ENCODE results near the gene NEK1. TPM values are rescaled to one million over a fixed set of nuclear protein-coding genes. Genes with fewer than 3 reads are reported as not detected.

Gene NEK1
- total RNA-seq, 1 donor from 2014 or later: 14.7 TPM

DNA sequence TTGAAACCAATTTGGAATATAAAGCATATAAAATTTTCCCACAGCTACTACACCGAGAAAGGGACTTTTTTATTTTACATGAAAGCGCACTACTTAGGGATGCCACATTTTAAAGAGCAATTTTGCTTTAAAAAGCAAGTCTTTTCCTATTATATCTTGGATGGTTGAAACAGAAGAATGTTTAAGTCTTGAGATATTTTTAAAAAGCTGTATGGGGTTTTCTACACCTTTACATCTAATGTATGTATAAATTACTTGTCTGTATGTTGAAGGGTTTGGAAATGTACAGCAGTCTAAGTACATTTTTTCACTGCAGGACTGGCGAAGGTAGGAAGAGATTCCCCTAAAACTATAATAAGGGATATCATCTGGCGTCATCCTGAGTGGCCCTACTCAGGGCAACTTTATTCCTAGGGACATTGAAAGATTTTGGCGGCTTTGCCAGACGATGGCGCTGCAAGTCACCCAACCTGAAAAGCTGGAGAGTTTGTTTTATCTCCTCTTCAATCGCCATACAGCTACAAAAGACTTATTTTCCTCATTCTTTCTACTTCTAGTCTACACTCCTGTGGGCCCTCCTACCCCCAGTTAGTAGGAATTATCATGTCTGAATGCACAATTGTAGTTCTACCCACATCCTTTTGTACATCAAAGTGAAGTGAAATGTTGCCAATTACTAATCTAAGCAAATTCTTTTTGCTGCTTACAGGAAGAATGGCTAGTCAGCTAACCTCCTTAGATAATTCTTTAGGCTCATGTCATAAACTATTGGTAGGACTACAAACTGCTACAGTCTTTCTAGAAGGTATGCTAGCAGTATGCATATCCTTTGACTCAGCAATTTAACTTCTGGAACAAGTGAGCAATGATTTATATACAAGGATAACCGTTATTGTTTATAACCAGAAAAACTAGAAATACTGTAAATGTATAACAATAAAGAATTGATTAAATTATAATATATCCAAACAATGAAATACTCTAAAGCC is 782 bp upstream of the NEK1 start:
- Histone ChIP-seq H3K27ac (peak overlapping the region; percentile 98), H3K27me3 (no peaks in the 10 kb centered on the region), H3K9me3 (no peaks in the 10 kb centered on the region), H3K4me1 (peaks cover 11% of the 10 kb centered on the region), H3K4me3 (peak overlapping the region; percentile 91 to 92), H3K36me3 (no peaks in the 10 kb centered on the region)
- intact Hi-C loops (cut with DNase I): loop anchor here (5.0 kb wide), 1 partner anchor 414 kb away; the partner anchor contains the start of gene MFAP3L
- peak in 1 of 2 donors; percentile 82 for TF ChIP-seq POLR2AphosphoS5 (IDR thresholded peaks at IDR 0.05; ENCODE audit: insufficient read depth in 1 of 2, low read depth in 1 of 2)
- TF ChIP-seq, protein P1, sequence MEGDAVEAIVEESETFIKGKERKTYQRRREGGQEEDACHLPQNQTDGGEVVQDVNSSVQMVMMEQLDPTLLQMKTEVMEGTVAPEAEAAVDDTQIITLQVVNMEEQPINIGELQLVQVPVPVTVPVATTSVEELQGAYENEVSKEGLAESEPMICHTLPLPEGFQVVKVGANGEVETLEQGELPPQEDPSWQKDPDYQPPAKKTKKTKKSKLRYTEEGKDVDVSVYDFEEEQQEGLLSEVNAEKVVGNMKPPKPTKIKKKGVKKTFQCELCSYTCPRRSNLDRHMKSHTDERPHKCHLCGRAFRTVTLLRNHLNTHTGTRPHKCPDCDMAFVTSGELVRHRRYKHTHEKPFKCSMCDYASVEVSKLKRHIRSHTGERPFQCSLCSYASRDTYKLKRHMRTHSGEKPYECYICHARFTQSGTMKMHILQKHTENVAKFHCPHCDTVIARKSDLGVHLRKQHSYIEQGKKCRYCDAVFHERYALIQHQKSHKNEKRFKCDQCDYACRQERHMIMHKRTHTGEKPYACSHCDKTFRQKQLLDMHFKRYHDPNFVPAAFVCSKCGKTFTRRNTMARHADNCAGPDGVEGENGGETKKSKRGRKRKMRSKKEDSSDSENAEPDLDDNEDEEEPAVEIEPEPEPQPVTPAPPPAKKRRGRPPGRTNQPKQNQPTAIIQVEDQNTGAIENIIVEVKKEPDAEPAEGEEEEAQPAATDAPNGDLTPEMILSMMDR (IDR thresholded peaks at IDR 0.05): peak in 2 of 3 experiments; percentile 51 to 59
- no peak for TF ChIP-seq POLR2A (IDR thresholded peaks at IDR 0.05)
- DNase-seq (ENCODE audit: extremely low spot score in 2 of 2): no peak

GRCh38 chr4:169611157-169611556 is 1.2 kb downstream of the NEK1 start:
- no peak for DNase-seq (ENCODE audit: extremely low spot score in 2 of 2)
- no peaks in the 10 kb centered on the region for H3K27me3 ChIP-seq
- intact Hi-C loops (cut with DNase I): loop anchor here (5.0 kb wide), 1 partner anchor 416 kb away; the partner anchor contains the start of gene MFAP3L
- peak overlapping the region; percentile 91 to 92 for H3K4me3 ChIP-seq
- peak overlapping the region; percentile 98 for H3K27ac ChIP-seq
- TF ChIP-seq, protein P1 (IDR thresholded peaks at IDR 0.05): no peak
- TF ChIP-seq POLR2A (IDR thresholded peaks at IDR 0.05) (no peak), POLR2AphosphoS5 (IDR thresholded peaks at IDR 0.05; ENCODE audit: insufficient read depth in 1 of 2, low read depth in 1 of 2) (no peak)
- H3K9me3 ChIP-seq: no peaks in the 10 kb centered on the region
- peaks cover 11% of the 10 kb centered on the region for H3K4me1 ChIP-seq
- H3K36me3 ChIP-seq: peaks cover 0 to 7% of the 10 kb centered on the region in 2 donors

GRCh38 chr4:169604903-169605331 is 7.5 kb downstream of the NEK1 start:
- Histone ChIP-seq H3K4me3 (no peak overlapping the region), H3K36me3 (peaks cover 0 to 23% of the 10 kb centered on the region in 2 donors), H3K9me3 (no peaks in the 10 kb centered on the region), H3K27me3 (no peaks in the 10 kb centered on the region), H3K27ac (no peak overlapping the region), H3K4me1 (peaks cover 15% of the 10 kb centered on the region)
- TF ChIP-seq POLR2A (IDR thresholded peaks at IDR 0.05): no peak
- TF ChIP-seq POLR2AphosphoS5 (IDR thresholded peaks at IDR 0.05; ENCODE audit: insufficient read depth in 1 of 2, low read depth in 1 of 2): no peak
- TF ChIP-seq, protein P1 (IDR thresholded peaks at IDR 0.05): no peak
- no peak for DNase-seq (ENCODE audit: extremely low spot score in 2 of 2)
- intact Hi-C loops (cut with DNase I): no loop called here

DNA sequence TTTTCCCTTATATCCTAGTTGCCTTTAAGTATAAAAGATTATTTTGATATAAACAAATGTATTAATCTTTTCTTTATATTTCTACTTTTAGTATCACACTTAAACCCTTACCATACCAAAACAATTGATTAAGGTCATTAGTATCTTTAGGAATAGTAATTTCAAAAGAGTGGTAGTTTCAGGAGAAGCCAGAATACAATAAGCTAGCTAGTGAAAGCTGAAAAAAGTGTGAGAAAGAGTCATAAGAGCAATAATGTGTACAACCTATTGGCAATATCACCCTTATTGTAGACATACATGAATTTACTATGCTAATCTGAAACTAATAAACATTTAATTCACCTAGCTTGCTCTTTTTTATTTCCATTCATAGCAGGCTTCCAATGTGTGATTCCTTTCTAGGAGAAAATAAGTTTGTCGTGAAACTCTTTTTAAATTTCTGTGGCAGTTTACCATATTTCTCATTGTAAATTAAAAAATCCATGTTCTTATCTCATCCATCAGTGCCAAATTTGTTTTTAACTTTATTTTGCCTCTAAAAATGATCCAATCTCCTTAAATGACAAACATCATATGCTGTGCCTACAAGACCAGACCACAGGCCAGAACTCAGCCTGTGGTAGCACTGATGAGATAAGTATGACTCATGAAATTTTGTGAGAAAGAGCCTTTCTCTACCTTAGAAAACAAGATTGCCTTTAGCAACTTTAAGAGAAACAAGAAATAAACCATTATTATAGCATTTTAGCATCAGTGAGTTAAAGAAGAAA is 8.1 kb downstream of the NEK1 start:
- TF ChIP-seq, protein P1 (IDR thresholded peaks at IDR 0.05): no peak
- TF ChIP-seq POLR2AphosphoS5 (IDR thresholded peaks at IDR 0.05; ENCODE audit: insufficient read depth in 1 of 2, low read depth in 1 of 2) (no peak), POLR2A (IDR thresholded peaks at IDR 0.05) (no peak)
- Histone ChIP-seq H3K4me1 (peaks cover 15% of the 10 kb centered on the region), H3K27ac (no peak overlapping the region), H3K36me3 (peaks cover 0 to 23% of the 10 kb centered on the region in 2 donors), H3K9me3 (no peaks in the 10 kb centered on the region), H3K4me3 (no peak overlapping the region), H3K27me3 (no peaks in the 10 kb centered on the region)
- DNase-seq (ENCODE audit: extremely low spot score in 2 of 2): no peak
- intact Hi-C loops (cut with DNase I): no loop called here
